K562 (cell line): Measurements from ENCODE around the gene RELL1. TPM values are rescaled to one million over a fixed set of nuclear protein-coding genes. Genes with fewer than 3 reads are reported as not detected.

Experiments
- BHLHE40 ChIP-seq: IDR thresholded peaks from 2 replicates; pipeline ENCODE4 v1.6.1; 2011; ENCODE audit warnings: low read length, improper control_type of control experiment
- CHD2 ChIP-seq: IDR thresholded peaks from 2 replicates; pipeline ENCODE4 v1.6.1; 2011; ENCODE audit warnings: low read depth, low read length
- DMBX1 ChIP-seq: fragments of 250-450 bp; sonication (Bioruptor Pico); IDR thresholded peaks from 2 replicates; pipeline ENCODE4 v1.8.0; 2022; ENCODE audit warnings: inconsistent platforms, mild to moderate bottlenecking, moderate library complexity, borderline replicate concordance
- L3MBTL2 ChIP-seq: fragments of 450-650 bp; IDR thresholded peaks from 2 replicates; pipeline ENCODE4 v1.6.1; 2016; ENCODE audit warnings: mild to moderate bottlenecking, moderate library complexity
- SMARCE1 ChIP-seq: fragments of 450-650 bp; IDR thresholded peaks from 2 replicates; pipeline ENCODE4 v1.7.1; 2016; ENCODE audit warnings: mild to moderate bottlenecking
- ZNF347 ChIP-seq: fragments of 450-650 bp; formaldehyde crosslinking; IDR thresholded peaks from 2 replicates; pipeline ENCODE4 v1.4.0; 2020; ENCODE audit warnings: low read depth, mild to moderate bottlenecking, moderate library complexity
- polyA plus RNA-seq, 8 experiments: library from polyadenylated mRNA; depleted of rRNA in 4 of 8; stranded (reverse) in 5 of 8; unstranded in 3 of 8; fragments of >200 nt; fragmentation: Nextera tagmentation in 2 of 8; fragmentation: Illumina TruSeq in 1 of 8; extraction: Ambion mirVana in 2 of 8; extraction: Trizol in 1 of 8; gene quantifications; 2 replicates each; pipeline versions ENCODE4 v1.2.1 to v1.2.3, GENCODE V29; 2011 to 2014; ENCODE audit warnings: inconsistent platforms in 1 of 8, missing spikeins in 1 of 8
- total RNA-seq, 7 experiments: library from RNA; depleted of rRNA in 6 of 7; stranded (reverse); fragments of >200 nt in 6 of 7; fragmentation: Illumina TruSeq in 2 of 7; extraction: Trizol in 2 of 7; gene quantifications; 2 replicates each; pipeline versions ENCODE4 v1.2.1 to v1.2.3, GENCODE V29; 2011 to 2021; ENCODE audit warnings: low replicate concordance in 1 of 7
- TF ChIP-seq, protein P1 (sequence below): conservative IDR thresholded peaks from 2 replicates; pipeline ENCODE4 v1.6.1; 2011; ENCODE audit warnings: low read depth, mild to moderate bottlenecking, low read length; ENCODE audit not compliant: control insufficient read depth
- TF ChIP-seq, protein P2 (sequence below): fragments of 250-450 bp; sonication (Bioruptor Pico); IDR thresholded peaks from 2 replicates; pipeline ENCODE4 v1.4.0; 2020; ENCODE audit warnings: mild to moderate bottlenecking, moderate library complexity
- TF ChIP-seq, protein P3 (sequence below): fragments of 450-650 bp; formaldehyde crosslinking; IDR thresholded peaks from 2 replicates; pipeline ENCODE4 v1.4.0; 2020; ENCODE audit warnings: mild to moderate bottlenecking, moderate library complexity
- TF ChIP-seq, protein P4 (sequence below): fragments of 200-600 bp; sonication (generic); IDR thresholded peaks from one replicate; pipeline ENCODE4 v1.6.1; 2012; ENCODE audit warnings: mild to moderate bottlenecking, low read depth, low read length, inconsistent platforms

The RELL1 gene
- total and polyA plus RNA-seq, 9 of the 15 experiments (the other 6 are each of a cell fraction or from before 2014, with no cell fraction given), result 0.06 to 3.5 (median 1.7) TPM; not detected in 1

DNA sequence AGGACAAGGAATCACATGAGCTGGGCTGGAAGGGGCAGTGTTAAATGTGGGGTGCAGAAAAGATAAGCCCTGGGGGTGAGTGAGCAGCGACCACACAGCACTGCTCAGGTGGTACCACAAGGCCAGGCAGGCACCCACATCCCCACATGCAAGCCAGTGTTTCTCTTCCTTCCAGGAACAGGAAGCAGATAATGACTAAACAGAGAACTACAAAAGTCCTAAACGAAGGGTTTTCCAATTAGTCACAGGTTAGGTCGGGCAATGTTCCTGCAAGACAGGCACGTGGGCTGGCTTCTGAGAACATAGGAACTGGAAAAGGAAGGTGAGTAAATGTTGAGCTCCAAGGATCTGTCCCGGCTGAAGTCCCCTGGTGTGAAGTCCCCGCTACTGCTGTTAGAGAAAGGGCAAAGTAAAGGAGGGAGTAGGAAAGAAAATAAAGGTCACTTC lies 19.5 kb downstream of the RELL1 start (continued):
- TF ChIP-seq, protein P1, sequence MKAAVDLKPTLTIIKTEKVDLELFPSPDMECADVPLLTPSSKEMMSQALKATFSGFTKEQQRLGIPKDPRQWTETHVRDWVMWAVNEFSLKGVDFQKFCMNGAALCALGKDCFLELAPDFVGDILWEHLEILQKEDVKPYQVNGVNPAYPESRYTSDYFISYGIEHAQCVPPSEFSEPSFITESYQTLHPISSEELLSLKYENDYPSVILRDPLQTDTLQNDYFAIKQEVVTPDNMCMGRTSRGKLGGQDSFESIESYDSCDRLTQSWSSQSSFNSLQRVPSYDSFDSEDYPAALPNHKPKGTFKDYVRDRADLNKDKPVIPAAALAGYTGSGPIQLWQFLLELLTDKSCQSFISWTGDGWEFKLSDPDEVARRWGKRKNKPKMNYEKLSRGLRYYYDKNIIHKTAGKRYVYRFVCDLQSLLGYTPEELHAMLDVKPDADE, result no peak
- TF ChIP-seq CHD2 (no peak), SMARCE1 (no peak), ZNF347 (CRISPR knock-in tag) (no peak), BHLHE40 (no peak), L3MBTL2 (peak; percentile 30; the same call in 1 of the 2 replicates), DMBX1 (CRISPR knock-in tag) (peak; percentile 28; the same call in 1 of the 2 replicates)
- TF ChIP-seq, protein P2, sequence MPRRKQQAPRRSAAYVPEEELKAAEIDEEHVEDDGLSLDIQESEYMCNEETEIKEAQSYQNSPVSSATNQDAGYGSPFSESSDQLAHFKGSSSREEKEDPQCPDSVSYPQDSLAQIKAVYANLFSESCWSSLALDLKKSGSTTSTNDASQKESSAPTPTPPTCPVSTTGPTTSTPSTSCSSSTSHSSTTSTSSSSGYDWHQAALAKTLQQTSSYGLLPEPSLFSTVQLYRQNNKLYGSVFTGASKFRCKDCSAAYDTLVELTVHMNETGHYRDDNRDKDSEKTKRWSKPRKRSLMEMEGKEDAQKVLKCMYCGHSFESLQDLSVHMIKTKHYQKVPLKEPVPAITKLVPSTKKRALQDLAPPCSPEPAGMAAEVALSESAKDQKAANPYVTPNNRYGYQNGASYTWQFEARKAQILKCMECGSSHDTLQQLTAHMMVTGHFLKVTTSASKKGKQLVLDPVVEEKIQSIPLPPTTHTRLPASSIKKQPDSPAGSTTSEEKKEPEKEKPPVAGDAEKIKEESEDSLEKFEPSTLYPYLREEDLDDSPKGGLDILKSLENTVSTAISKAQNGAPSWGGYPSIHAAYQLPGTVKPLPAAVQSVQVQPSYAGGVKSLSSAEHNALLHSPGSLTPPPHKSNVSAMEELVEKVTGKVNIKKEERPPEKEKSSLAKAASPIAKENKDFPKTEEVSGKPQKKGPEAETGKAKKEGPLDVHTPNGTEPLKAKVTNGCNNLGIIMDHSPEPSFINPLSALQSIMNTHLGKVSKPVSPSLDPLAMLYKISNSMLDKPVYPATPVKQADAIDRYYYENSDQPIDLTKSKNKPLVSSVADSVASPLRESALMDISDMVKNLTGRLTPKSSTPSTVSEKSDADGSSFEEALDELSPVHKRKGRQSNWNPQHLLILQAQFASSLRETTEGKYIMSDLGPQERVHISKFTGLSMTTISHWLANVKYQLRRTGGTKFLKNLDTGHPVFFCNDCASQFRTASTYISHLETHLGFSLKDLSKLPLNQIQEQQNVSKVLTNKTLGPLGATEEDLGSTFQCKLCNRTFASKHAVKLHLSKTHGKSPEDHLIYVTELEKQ, result no peak
- TF ChIP-seq, protein P3, sequence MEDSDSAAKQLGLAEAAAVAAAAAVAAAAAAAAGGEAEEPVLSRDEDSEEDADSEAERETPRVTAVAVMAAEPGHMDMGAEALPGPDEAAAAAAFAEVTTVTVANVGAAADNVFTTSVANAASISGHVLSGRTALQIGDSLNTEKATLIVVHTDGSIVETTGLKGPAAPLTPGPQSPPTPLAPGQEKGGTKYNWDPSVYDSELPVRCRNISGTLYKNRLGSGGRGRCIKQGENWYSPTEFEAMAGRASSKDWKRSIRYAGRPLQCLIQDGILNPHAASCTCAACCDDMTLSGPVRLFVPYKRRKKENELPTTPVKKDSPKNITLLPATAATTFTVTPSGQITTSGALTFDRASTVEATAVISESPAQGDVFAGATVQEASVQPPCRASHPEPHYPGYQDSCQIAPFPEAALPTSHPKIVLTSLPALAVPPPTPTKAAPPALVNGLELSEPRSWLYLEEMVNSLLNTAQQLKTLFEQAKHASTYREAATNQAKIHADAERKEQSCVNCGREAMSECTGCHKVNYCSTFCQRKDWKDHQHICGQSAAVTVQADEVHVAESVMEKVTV (CRISPR knock-in tag), result no peak
- TF ChIP-seq, protein P4, sequence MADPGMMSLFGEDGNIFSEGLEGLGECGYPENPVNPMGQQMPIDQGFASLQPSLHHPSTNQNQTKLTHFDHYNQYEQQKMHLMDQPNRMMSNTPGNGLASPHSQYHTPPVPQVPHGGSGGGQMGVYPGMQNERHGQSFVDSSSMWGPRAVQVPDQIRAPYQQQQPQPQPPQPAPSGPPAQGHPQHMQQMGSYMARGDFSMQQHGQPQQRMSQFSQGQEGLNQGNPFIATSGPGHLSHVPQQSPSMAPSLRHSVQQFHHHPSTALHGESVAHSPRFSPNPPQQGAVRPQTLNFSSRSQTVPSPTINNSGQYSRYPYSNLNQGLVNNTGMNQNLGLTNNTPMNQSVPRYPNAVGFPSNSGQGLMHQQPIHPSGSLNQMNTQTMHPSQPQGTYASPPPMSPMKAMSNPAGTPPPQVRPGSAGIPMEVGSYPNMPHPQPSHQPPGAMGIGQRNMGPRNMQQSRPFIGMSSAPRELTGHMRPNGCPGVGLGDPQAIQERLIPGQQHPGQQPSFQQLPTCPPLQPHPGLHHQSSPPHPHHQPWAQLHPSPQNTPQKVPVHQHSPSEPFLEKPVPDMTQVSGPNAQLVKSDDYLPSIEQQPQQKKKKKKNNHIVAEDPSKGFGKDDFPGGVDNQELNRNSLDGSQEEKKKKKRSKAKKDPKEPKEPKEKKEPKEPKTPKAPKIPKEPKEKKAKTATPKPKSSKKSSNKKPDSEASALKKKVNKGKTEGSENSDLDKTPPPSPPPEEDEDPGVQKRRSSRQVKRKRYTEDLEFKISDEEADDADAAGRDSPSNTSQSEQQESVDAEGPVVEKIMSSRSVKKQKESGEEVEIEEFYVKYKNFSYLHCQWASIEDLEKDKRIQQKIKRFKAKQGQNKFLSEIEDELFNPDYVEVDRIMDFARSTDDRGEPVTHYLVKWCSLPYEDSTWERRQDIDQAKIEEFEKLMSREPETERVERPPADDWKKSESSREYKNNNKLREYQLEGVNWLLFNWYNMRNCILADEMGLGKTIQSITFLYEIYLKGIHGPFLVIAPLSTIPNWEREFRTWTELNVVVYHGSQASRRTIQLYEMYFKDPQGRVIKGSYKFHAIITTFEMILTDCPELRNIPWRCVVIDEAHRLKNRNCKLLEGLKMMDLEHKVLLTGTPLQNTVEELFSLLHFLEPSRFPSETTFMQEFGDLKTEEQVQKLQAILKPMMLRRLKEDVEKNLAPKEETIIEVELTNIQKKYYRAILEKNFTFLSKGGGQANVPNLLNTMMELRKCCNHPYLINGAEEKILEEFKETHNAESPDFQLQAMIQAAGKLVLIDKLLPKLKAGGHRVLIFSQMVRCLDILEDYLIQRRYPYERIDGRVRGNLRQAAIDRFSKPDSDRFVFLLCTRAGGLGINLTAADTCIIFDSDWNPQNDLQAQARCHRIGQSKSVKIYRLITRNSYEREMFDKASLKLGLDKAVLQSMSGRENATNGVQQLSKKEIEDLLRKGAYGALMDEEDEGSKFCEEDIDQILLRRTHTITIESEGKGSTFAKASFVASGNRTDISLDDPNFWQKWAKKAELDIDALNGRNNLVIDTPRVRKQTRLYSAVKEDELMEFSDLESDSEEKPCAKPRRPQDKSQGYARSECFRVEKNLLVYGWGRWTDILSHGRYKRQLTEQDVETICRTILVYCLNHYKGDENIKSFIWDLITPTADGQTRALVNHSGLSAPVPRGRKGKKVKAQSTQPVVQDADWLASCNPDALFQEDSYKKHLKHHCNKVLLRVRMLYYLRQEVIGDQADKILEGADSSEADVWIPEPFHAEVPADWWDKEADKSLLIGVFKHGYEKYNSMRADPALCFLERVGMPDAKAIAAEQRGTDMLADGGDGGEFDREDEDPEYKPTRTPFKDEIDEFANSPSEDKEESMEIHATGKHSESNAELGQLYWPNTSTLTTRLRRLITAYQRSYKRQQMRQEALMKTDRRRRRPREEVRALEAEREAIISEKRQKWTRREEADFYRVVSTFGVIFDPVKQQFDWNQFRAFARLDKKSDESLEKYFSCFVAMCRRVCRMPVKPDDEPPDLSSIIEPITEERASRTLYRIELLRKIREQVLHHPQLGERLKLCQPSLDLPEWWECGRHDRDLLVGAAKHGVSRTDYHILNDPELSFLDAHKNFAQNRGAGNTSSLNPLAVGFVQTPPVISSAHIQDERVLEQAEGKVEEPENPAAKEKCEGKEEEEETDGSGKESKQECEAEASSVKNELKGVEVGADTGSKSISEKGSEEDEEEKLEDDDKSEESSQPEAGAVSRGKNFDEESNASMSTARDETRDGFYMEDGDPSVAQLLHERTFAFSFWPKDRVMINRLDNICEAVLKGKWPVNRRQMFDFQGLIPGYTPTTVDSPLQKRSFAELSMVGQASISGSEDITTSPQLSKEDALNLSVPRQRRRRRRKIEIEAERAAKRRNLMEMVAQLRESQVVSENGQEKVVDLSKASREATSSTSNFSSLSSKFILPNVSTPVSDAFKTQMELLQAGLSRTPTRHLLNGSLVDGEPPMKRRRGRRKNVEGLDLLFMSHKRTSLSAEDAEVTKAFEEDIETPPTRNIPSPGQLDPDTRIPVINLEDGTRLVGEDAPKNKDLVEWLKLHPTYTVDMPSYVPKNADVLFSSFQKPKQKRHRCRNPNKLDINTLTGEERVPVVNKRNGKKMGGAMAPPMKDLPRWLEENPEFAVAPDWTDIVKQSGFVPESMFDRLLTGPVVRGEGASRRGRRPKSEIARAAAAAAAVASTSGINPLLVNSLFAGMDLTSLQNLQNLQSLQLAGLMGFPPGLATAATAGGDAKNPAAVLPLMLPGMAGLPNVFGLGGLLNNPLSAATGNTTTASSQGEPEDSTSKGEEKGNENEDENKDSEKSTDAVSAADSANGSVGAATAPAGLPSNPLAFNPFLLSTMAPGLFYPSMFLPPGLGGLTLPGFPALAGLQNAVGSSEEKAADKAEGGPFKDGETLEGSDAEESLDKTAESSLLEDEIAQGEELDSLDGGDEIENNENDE, result no peak
